ENCODE data around the gene VPS72.

Gene VPS72

DNA sequence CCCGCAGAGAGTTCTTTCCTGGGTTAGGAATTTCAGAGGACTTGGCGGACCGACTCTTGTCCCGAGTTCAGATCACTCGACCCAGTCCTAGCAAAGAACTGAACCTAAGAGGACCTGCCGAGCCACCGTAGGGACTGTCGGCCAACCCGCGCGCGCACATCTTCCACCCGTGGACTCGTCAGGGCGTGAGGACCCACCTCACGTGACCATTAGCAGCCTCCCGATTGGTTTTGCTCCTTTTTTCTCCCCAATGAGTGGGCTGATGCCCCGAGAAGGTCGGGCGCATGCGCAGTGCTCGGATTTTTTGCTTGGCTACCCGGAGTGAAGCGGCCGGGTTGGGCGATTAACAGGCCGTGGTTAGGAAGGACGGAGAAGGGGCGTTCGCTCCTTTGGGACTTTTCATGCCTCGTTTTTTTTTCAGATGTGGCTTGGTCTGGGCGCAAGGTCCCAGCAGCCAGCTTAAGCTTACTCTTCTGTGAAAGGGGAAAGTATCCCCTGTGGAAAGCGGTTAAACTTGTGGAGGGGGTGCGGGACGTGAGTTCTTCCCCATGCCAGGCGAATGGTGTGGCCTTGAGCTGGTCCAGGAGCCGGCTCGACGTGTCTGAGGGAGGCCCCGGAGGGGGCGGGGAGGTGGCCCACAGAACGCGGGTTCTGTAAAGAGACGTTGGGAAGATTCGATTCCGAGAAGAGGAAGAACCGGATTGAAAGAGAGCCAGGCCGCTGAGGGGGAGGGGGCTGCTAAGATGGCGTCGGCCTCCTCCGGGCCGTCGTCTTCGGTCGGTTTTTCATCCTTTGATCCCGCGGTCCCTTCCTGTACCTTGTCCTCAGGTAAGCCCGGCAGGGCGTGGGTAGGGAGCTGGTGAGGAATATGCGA is 8.5 kb upstream of the VPS72 start, which contains the start of gene PIP5K1A:
TSS of gene PIP5K1A (plus strand) at position 299 of the 874 bp plus-strand sequence. CDS start at position 744, 445 bp downstream.
- Histone ChIP-seq H3K4me1 (ENCODE audit: control insufficient read depth, insufficient read depth, low read length) (peaks cover 8% of the 10 kb centered on the region), H3K27ac (ENCODE audit: extremely low read depth, low read depth, low read length) (peak within 1 kb of the TSS; percentile 80), H3K9me3 (ENCODE audit: control insufficient read depth, insufficient read depth, low read depth, low read length) (no peaks in the 10 kb centered on the region), H3K4me3 (ENCODE audit: low read depth, low read length) (peak within 1 kb of the TSS; percentile 94), H3K36me3 (ENCODE audit: control insufficient read depth in 2 of 2, insufficient read depth in 1 of 2, low read length in 2 of 2) (peaks cover 14 to 19% of the 10 kb centered on the region in 2 experiments; a peak in 2 of 3 replicates)
- CTCF ChIA-PET: interaction anchor here (0.5 to 1.0 kb wide), 4 partner anchors 9 to 577 kb away, joined by 3 to 6 read pairs (median 4); no protein-coding TSS in a partner anchor
- POLR2A ChIA-PET: interaction anchor here (0.5 to 2.2 kb wide), 6 partner anchors 9 to 129 kb away, joined by 3 to 12 read pairs (median 6); partner anchors contain the start of genes PSMD4, VPS72 and ZNF687
- TF ChIP-seq ZNF157 (tag by site-specific recombination; IDR thresholded peaks at IDR 0.05): no peak
- no peak for TF ChIP-seq ZNF529 (tag by site-specific recombination; IDR thresholded peaks at IDR 0.05; ENCODE audit: insufficient replicate concordance)
- 0 out of 2 replicates have a peak, but pooled peaks have one; percentile 5 for TF ChIP-seq ZBTB8A (tag by site-specific recombination; IDR thresholded peaks at IDR 0.05)
- TF ChIP-seq, protein P1, sequence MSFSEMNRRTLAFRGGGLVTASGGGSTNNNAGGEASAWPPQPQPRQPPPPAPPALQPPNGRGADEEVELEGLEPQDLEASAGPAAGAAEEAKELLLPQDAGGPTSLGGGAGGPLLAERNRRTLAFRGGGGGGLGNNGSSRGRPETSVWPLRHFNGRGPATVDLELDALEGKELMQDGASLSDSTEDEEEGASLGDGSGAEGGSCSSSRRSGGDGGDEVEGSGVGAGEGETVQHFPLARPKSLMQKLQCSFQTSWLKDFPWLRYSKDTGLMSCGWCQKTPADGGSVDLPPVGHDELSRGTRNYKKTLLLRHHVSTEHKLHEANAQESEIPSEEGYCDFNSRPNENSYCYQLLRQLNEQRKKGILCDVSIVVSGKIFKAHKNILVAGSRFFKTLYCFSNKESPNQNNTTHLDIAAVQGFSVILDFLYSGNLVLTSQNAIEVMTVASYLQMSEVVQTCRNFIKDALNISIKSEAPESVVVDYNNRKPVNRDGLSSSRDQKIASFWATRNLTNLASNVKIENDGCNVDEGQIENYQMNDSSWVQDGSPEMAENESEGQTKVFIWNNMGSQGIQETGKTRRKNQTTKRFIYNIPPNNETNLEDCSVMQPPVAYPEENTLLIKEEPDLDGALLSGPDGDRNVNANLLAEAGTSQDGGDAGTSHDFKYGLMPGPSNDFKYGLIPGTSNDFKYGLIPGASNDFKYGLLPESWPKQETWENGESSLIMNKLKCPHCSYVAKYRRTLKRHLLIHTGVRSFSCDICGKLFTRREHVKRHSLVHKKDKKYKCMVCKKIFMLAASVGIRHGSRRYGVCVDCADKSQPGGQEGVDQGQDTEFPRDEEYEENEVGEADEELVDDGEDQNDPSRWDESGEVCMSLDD (tag by site-specific recombination; IDR thresholded peaks at IDR 0.05): no peak
- no peak for TF ChIP-seq HOXD13 (CRISPR knock-in tag; IDR thresholded peaks at IDR 0.05; ENCODE audit: borderline replicate concordance)
- TF ChIP-seq YY2 (tag by site-specific recombination; IDR thresholded peaks at IDR 0.05): no peak
- TF ChIP-seq PRDM10 (tag by site-specific recombination; IDR thresholded peaks at IDR 0.05): peak; percentile 97
- TF ChIP-seq SP2 (tag by site-specific recombination; IDR thresholded peaks at IDR 0.05): peak; percentile 84
- no peak for TF ChIP-seq ZNF624 (tag by site-specific recombination; IDR thresholded peaks at IDR 0.05)
- TF ChIP-seq, protein P2, sequence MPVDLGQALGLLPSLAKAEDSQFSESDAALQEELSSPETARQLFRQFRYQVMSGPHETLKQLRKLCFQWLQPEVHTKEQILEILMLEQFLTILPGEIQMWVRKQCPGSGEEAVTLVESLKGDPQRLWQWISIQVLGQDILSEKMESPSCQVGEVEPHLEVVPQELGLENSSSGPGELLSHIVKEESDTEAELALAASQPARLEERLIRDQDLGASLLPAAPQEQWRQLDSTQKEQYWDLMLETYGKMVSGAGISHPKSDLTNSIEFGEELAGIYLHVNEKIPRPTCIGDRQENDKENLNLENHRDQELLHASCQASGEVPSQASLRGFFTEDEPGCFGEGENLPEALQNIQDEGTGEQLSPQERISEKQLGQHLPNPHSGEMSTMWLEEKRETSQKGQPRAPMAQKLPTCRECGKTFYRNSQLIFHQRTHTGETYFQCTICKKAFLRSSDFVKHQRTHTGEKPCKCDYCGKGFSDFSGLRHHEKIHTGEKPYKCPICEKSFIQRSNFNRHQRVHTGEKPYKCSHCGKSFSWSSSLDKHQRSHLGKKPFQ (tag by site-specific recombination; IDR thresholded peaks at IDR 0.05): no peak
- no peak for TF ChIP-seq ZNF510 (tag by site-specific recombination; IDR thresholded peaks at IDR 0.05; ENCODE audit: insufficient replicate concordance)
- peak; percentile 82 for TF ChIP-seq ZXDB (tag by site-specific recombination; IDR thresholded peaks at IDR 0.05)
- no peak for TF ChIP-seq KLF1 (tag by site-specific recombination; IDR thresholded peaks at IDR 0.05)
- TF ChIP-seq ZNF670 (tag by site-specific recombination; IDR thresholded peaks at IDR 0.05; ENCODE audit: low read depth): no peak
- no peak for TF ChIP-seq ZNF48 (tag by site-specific recombination; IDR thresholded peaks at IDR 0.05)
- no peak for TF ChIP-seq KLF16 (tag by site-specific recombination; IDR thresholded peaks at IDR 0.05)
- TF ChIP-seq HOXA7 (CRISPR knock-in tag; IDR thresholded peaks at IDR 0.05; ENCODE audit: borderline replicate concordance): no peak
- TF ChIP-seq RBAK (tag by site-specific recombination; IDR thresholded peaks at IDR 0.05): no peak
- TF ChIP-seq ZNF785 (tag by site-specific recombination; IDR thresholded peaks at IDR 0.05): peak; percentile 82; the same call in 1 of the 2 replicates
- no peak for TF ChIP-seq ZNF747 (tag by site-specific recombination; IDR thresholded peaks at IDR 0.05)
- no peak for TF ChIP-seq ZNF639 (tag by site-specific recombination; IDR thresholded peaks at IDR 0.05)
- no peak for TF ChIP-seq ZNF248 (tag by site-specific recombination; IDR thresholded peaks at IDR 0.05)
- TF ChIP-seq ZNF148 (tag by site-specific recombination; IDR thresholded peaks at IDR 0.05; ENCODE audit: borderline replicate concordance): no peak
- no peak for TF ChIP-seq ZNF596 (tag by site-specific recombination; IDR thresholded peaks at IDR 0.05)
